GM18870 (cell line): ENCODE measurements around the gene IPO8.
A peak's percentile ranks its signal among the peaks of the same experiment; 100 is the strongest.
"Not testable (repeated sequence)": the region's sequence is repeated elsewhere in the genome, so short reads cannot be mapped to it uniquely, and the experiment has no call there.

Source experiments
- ATAC-seq: cut with Tn5 transposase; IDR thresholded peaks from one replicate; pipeline ENCODE4 v1.9.1; 2021; ENCODE audit warnings: moderate library complexity; ENCODE audit not compliant: unreplicated experiment

IPO8 gene

DNA sequence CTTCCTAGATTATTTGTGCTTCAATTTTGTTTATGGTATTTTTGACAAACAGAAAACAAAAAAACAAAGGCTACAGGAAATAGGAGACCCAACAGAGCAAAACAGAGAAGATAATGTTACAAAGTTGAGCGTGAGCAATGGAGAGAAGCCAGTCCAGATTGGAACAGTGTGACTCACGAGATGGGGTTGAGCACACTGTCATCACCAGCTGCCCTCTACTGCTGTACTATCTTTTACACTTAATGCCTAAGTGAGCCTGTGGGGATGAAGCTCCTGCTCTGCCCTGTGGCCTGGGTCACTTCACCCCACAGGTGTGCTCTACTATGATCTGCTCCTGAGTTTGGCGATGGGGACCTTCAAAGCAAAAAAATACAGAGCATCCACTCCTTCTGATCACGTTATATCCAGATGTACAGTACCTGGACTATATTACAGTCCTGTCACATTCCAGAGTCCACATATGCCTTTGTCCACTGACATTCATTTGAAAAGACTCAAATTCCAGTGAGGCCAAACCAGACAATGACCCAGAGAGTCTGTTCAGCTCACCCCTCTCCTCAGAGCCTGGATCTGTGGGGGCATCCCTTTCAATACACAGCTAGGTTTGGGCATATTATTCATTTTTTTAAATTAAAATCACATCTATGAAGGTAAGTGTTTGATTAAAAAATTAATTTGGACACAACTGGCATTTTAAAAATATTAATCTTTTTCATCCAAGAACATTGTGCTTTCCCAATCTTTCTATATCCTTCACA is 4.4 kb downstream of the IPO8 start:
- ATAC-seq, result no peak

DNA sequence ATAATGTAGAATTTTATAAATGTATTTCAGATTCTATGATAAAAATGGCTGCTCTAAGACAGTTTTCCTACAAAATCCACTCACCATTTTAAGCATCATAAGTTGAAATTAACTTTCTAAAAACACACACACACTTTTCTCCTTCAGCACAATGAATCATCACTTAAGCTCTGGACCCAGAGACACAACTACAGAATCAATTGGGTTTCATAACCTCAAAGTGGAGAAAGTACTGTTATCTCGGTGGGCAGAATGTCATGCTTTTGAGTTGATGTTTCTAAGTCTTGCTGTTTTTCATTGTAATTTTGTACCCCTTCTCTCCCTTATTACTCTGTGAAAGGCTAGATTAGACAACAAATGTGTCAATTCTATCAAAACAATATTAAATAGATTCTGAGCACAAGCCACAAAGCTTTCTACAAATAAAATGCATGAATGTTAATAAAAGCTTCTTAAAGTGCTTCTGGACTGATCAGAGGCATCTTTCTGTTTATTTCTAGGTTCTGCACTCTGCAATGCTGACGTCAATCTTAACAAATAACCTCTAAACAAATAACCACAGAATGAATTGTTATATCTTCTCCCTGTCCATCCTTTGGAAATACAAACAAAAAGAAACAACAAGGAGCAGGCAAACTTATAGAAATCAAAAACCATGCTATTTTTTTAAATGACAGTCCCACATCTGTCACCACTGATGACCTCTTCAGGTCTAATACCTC is 8.2 kb downstream of the IPO8 start:
- no peak for ATAC-seq

DNA sequence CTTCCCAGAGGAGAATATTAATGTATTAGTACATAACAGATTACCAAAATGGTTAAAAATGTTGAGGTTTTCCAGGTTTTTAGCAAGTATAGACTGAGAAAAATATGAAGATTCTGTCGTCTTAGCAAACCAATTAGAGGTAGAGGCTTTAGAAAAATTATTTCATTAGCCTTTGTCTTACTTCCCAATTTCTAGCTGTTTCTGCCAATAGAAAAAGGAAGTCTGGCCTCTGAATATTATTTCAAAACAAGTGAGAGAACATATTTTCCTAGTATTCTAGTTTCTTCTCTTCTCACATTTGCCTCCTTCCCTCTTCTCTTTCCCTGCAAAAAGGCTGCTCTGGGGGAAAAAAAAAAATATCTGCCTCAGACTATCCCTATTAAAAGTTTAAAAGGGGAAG is 16.4 kb downstream of the IPO8 start:
- no peak for ATAC-seq

DNA sequence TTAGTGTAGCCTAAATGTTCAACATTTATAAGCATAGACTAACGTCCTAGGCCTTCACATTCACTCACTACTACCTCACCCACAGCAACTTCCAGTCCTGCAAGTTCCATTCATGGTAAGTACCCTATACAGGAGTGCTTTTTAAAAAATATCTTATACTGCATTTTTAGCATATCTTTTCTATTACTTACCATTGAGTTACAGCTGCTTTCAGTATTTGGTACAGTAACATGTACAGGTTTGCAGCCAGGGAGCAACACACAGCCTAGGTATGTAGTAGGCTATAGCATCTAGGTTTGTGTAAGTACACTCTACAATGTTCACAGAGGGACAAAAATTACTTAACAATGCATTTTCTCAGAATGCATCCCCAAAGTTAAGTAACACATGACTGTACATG is 17.4 kb downstream of the IPO8 start:
- ATAC-seq, result no peak

DNA sequence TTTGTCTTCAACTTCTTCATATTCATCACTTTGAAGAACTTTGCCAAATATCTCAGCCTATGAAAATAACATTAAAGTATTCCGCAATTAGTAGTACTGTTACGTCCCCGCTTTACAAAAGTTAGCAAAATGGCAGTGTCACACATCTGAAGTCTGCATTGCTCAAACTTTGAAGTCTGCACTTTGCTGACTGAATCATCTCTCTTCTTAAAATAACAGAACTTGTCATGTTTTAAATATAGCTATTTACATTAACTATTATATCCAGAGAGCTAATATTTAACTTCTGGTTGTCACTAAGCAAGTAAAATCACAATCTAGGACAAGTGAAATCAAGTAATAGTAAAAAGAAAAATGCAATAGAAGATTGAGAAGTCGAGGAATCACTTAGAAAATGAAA is 34.5 kb downstream of the IPO8 start:
- no peak for ATAC-seq

DNA sequence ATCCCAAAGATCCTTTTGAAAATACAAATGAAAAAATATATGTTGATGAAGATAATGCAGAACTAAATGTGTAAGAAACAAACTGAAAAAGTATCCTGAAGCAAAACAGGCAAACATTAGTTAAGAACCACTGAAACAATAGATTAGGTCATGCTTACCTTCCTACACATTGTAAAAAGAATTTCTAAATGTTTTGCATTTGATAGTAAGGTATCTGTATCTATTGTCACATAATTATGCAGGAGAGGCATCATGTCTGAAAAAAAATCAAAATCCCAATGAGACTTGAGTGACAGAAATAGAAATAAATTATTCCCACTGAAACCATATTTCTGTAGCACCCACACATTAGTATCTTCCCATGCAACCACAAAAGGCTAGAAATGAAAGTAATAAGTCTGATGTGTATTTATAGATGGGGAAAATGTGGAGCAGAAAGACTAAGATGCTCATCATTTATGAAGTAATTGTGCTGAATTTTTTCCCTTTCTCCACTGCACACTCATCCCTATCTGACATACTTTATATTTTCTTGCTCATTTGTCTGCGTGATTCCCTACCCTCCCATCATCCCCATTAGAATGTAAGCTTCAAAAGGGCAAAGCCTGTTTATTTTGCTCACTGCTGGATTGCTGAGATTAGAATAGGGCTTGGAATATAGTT is 43.5 kb downstream of the IPO8 start:
- ATAC-seq, result no peak

DNA sequence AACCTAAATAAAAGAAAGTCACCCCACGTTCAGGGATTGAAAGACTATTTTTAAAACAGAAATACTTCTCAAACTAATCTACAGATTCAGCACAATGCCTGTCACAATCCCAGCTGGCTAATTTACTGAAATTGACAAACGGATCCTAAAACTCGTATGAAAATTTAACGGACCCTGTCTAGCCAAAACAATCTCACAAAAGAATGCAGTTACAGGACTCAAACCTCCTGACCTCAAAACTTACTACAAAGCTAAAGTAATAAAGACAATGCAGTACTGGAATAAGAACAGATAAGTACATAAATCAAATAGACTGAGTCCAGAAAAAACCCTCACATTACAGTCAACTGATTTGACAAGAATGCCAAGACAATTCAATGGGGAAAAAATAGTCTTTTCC is 48.8 kb downstream of the IPO8 start:
- ATAC-seq, result no peak

DNA sequence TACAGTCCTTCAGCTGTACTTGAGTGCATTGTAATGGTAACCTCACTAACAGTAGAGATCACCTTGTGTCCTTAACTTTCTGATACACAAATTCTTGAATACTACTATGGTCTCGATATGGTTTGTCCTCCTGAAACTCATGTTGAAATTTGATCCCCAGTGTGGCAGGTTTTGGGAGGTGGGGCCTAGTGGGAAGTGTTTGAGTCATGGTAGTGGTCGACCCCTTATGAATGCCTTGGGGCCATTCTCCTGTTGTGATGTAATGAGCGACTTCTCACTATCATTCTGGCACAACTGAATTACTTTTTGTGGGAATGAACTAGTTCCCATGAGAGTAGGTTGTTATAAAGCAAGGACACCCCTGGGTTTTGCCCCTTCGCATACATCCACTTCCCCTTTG is 52.3 kb downstream of the IPO8 start:
- ATAC-seq, result no peak

DNA sequence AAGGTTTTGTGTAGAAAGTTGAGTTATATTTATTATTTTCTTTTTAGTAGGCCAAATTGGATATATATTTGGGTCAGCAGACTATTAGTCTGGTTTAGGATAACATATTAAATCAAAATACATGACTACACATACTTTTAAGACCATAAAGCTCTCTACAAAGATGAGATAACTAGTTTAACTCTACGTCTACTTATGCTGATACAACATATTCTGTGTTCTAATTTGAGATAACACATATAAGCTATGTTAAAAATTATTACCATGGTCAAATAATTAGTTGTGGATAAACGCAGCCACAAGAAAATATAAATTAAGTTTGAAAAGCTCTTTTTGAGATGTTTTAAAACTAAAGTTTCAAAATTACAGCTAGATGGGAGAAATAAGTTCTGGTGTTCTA is 55.3 kb downstream of the IPO8 start:
- no peak for ATAC-seq

DNA sequence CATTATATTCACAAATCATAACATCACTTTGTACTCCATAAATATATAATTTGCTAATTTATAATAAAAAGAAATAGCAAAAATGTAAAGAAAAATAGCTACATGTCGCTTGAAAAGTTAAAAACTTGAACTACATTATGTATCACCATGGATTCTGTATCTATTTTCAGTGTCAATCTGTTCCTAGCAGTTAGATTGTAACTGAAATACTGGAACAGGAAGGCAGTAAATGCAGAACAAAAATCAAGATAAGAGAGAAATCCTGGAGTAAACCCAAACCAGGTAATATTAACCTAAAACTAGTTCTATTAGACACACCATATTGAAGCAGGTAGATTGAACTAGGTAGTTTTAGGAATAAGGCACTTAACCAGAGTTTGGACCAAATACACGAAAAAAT is 60.3 kb downstream of the IPO8 start:
- ATAC-seq, result no peak

DNA sequence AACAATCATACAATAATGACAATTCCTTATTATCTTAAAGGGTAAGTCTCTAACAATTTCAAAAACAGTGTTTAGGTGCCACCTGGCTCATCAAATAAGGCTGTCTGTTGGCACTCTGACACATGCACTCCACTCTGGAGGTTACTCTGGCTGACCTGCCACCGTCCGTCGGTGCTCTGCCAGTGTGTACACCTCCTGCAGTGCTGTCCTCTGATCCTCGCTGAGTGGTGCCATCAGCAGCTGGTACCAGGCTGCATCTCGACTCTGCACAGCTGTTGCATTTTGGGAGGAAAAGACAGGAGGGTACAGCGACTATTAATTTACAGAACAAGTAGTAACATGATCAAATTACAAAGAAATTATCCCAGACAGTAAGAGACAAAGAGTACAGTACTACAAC is 63.9 kb downstream of the IPO8 start:
- no peak for ATAC-seq

DNA sequence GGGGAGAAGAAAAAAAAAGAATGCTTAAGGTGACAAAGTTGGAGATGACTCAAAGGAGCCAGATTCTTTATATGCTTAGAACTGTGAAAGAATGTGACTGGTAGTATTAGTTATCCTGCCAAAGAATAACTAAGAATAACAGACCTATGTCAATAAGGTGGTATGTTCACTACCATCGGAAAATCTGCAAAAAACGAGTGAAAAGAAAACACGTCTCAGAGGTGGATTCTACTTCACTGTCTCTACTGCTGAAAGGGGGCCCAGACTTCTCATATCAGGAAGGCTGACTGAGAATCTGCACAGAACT is 64.7 kb downstream of the IPO8 start:
- ATAC-seq, result no peak

DNA sequence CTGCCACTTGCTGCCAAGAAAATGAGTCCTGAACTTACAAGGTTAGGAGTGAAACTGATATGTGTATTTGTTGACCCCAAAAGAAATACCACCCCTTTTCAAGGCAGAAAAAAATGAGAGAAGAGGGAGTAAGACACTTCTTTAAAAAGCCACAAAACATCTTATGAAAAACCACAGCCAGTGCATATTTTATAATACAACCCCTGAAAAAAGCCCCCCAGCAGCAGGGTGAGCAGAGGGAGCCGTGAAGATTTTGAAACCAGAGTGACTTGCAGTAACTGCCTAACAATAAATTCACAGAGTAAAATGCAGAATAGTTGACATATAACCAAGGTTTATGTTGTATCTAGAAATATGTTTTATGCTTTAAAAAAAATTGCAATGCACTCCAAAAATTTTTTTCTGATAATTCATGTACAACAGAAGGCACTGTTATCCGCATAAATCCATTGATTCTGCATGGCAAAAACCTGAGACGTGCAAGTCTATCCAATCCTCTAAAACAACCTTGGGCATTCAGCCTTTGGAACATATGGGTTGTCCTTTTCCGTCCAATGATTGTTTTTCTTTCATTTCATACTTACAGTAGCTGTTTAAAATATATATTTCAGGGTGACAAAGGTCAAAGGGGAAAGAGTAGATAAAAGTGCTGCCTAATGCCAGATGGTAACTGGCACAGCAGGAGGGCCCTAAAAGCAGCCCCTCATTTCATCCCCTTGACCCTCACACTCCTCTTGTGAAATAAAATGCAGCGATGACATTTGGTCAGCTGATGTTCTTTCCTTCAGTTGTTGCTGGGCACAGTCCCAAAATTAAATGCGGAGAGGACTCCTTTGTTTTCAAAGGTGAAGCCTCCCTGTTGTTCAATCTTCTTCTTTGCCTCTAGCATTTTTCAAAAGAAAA is 65.3 kb downstream of the IPO8 start:
- no peak for ATAC-seq

DNA sequence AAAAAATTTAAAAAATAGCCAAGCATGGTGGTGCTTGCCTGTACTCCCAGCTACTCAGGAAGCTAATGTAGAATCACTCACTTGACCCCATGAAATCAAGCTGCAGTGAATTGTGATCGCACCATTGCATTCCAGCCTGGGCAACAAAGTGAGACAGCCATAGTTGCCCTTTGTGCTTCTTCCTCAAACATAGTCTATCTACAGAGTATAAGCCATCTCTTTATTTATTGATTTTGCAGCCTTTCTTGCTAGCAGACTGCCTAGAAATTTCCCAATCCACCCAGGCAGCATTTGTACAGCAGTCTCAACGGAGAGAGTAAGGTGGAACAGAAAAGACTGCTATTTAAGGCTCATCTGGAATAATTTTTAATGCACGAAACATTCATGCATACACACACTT is 68.8 kb downstream of the IPO8 start:
- no peak for ATAC-seq

DNA sequence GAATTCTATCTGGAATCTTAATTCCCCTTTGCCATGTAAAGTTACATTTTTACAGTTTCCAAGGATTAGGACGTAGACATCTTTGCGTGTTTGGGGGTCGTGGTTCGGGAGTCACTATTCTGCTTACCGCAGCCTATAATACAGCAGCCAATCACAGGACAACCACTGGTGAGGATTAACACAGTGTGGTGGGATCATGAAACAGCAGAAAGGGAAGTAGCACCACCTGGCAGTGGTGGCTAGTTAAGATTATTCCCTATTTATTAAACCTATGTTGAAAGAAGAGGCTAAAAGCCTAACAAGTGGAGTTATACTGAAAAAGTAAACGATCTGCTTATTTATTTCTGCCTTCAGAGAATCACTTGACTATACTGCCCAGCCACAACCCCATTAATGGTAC is 71.7 kb downstream of the IPO8 start:
- ATAC-seq, result no peak

DNA sequence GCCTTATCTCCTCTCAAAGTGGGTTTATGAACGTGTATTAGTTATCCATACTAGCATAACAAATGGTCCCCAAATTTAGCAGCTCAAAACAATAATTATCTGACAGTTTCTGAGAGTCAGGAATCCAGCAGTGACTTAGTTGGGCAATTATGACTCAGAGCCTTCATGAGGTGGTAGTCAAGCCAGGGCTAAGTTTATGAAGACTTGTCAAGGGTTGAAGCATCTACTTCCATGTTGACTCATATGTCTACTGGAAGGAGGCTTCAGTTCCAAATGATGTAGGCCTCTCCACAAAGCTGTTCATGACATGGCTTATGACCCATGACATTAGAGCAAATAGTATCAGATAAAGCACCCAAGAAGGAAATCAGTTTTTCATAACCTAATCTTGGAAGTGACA is 73.2 kb downstream of the IPO8 start:
- peak; percentile 92 for ATAC-seq

DNA sequence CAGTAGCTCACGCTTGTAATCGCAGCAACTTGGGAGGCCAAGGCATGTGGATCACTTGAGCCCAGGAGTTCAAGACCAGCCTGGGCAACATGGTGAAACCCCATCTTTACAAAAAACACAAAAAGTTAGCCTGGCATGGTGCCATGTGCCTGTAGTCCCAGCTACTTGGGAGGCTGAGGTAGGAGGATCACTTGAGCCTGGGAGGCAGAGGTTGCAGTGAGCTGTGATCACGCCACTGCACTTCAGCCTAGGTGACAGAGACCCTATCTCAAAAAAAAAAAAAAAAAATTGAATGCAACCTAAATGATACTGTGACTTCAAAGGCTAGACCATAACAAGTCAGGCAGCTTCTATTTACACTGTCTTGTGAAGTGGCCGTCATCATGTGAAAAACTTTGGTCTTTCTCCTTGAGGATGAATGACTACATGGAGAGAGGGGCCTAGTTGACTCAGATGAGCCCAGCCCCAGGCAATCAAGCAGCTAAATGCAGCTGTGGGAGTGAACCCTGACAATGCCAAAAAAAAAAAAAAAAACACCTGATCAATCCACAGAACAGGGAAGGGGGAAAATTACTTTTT is 73.9 kb downstream of the IPO8 start:
- not testable (repeated sequence) for ATAC-seq

DNA sequence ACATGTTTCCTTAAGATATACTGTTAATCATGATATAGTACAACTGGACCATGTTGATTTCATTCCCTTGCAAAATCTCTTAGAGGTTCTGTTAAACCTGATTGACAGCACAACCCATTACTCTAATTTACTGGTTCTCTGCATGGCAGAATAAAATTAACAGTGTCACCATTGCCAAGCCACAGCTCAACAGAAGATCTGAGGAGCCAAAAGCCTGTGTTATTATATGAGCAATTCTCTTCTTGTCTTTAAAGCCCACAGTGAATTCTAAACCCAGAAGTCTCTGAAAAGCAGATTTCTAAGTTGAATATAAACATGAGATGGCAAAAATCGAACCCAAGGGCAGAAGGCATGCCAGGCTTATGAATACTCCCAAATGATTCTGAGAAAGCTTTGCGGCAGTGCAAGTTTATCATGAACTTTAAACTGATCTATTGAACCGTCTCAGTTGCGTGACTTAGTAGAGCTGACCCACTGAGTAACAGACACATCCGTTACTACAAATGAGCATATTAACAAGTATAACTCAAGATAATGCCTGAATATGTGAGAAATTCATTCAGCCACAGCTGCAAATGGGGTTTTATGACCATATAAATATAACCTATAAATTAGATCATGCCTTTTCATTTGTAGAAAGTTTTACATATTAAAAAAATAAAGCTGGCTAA is 78.2 kb downstream of the IPO8 start:
- ATAC-seq, result no peak

DNA sequence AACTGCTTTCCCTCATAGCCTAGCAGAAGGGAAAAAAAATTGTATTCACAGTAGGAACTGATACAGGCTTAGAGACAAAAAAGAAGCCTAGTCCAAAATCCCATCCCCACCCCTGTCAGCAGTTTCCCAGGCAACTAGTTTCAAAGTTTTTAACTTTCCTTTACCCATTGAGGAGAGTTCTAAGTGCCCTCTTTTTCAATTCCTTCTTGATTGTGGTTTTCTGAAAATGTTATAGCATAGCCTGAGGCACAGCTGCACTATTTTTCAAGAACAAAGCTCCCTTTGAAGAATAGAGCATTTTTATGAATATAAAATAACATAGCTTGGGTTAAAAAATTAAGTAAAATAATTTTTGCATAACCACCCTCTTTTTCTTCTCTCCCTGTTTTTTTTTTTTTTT is 81.6 kb downstream of the IPO8 start:
- ATAC-seq, result no peak

DNA sequence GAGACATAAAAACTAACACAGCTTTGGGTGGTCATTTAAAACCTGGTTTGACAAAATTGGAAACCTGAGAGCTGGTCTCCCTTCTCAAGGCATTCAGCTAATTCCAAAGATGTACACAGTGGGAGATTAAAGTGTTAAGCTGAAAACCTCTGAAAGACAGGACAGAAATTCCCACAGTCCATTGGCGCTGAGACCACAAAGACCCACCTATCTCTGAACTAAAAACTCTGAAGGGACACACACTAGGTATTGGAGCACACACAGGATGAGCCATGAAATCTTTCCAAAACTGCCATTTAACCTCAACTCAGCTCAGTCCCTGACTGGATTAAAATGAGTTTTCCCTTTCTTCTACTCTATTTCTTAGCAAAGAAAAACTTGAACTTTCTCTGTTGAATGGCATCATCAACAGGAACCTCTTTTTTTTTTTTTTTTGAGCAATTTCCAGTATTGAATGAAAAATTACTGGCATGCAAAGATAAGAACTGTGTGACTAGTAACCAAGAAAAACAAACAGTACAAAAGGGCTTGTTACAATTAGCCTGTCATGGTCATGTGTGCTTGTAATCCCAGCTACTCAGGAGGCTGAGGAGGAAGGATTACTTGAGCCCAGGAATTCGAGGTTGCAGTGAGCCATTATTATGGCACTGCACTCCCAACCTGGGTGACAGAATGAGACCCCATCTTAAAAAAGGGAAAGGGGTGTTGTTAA is 82.4 kb downstream of the IPO8 start:
- no peak for ATAC-seq
